HG02798 (cell line): Measurements from ENCODE around the gene FCGBP.
"Not testable (repeated sequence)": the region's sequence is repeated elsewhere in the genome, so short reads cannot be mapped to it uniquely, and the experiment has no call there.

Source experiments
- ATAC-seq: cut with Tn5 transposase; IDR thresholded peaks from one replicate; pipeline ENCODE4 v1.9.1; 2021; ENCODE audit warnings: mild to moderate bottlenecking; ENCODE audit not compliant: unreplicated experiment, poor library complexity

FCGBP gene

DNA sequence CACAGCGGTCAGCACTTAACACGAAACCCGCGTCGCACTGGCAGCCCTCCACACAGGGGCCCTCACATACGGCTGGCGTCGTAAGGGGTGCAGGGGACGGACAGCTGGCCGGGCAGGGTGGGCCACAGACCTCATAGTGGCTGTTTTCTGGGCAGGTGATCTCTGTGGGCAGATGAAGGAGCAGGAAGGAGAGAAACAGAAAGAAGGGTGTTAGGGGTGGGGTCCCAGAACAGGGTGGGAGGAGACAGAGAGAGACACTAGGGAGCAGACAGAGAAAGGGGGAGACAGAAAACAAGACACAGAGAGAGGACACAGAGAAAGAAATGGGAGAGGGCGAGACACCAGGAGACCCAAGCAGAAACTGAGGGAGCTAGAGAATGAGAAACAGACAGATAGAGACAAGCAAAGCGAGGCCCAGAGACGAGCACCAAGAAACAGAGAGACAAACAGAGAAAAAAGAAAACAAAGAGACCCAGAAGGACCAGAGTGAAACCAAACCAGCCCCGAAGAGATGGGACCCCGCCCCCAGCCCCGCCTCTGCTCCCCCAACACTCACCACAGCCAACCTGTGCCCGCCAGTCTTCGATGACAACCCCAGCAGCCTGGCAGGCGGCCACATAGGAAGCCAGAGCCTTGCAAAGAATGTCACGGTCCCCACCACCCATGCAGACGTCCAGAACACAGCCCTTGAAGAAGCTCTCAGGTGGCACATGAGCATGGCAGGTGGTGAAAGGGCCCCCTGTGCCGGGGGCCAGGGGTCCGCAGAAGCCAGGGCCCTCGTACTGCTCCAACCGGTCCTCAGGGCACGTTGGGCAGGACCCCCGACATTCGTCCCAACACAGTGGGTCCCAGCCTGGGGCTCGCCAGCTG, 40.8 kb downstream of the FCGBP start:
- not testable (repeated sequence) for ATAC-seq

DNA sequence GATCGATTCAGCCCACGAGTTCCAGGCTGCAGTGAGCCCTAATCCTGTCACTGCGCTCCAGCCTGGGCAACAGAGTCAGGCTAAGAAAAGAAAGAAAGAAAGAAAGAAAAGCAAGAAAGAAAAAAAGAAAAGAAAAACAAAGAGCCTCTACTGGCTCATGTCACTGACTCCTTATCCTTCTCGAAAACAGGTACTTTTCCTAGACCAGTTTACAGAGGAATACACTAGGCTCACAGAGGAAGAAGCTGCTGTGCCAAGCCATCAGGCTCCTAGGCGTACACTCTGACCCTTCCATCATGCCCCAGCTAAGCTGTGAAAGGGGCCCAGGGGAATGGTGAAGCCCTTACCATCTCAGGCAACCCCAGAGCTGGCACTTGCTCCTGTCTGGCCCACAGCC, 41.9 kb downstream of the FCGBP start:
- not testable (repeated sequence) for ATAC-seq

DNA sequence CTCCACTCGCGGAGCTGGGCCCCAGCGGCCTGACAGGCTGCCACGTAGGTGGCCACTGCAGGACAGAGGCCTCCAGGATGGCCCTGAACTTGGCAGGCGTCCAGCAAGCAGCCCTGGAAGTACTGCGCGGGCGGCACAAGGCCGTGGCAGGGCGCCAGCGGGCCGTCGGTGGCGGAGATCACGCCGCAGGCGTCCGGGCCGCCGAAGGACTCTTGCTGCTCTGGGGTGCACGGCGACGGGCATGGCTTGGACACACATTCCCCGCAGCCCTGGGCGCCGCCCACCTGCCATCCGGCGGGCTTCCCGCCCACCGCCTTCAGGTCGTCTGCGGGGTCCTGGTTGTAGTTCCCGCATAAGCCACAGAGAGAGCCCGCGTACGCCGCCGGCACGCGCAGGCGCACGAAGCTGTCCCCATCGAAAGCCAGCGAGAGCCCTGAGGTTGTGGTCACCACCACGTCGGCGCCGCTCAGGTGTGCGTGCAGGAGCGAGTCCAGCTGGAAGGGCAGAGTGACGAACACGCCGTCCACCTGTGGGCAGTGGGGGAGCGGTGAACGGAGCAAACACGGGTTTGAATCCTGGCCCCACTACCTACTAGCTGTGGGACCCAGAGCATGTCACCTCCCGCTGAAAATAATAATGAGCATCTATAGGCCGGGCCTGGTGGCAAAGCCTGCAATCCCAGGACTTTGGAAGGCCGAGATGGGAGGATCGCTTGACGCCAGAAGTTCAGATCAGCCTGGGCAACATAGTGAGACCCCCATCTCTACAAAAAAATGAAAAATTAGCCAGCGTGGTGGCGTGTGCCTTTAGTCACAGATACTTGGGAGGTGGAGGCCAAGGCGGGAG, 42.6 kb downstream of the FCGBP start:
- ATAC-seq = not testable (repeated sequence)

DNA sequence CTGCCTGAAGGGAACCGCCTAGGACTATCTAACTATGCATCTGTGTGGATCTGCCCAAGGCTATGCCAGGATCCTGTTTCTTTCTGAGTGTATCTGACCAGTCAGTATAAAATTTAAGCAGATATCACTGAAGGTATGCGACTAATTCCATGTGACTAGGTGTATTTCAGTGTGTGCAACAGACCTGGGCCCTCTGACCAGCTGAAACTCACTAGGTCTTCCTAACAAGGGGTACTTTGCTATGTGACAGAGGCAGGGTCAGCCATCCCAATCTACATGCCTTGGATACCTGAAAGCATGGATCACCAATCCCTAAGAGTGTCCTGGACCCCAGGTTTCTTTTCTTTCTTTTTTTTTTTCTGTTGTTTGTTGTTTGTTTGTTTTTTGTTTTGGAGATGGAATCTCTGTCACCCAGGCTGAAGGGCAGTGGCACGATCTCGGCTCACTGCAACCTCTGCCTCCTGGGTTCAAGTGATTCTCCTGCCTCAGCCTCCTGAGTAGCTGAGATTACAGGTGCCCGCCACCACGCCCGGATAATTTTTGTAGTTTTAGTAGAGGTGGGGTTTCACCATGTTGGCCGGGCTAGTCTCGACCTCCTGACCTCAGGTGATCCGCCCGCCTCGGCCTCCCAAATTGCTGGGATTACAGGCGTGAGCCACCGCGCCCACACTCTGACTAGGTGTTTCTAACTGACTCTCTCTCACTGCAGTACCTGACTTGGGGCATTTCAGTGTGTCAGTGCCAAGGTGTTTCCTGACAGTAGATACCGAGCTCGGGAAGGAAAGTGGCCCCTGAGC, 43.5 kb downstream of the FCGBP start:
- ATAC-seq = no peak

DNA sequence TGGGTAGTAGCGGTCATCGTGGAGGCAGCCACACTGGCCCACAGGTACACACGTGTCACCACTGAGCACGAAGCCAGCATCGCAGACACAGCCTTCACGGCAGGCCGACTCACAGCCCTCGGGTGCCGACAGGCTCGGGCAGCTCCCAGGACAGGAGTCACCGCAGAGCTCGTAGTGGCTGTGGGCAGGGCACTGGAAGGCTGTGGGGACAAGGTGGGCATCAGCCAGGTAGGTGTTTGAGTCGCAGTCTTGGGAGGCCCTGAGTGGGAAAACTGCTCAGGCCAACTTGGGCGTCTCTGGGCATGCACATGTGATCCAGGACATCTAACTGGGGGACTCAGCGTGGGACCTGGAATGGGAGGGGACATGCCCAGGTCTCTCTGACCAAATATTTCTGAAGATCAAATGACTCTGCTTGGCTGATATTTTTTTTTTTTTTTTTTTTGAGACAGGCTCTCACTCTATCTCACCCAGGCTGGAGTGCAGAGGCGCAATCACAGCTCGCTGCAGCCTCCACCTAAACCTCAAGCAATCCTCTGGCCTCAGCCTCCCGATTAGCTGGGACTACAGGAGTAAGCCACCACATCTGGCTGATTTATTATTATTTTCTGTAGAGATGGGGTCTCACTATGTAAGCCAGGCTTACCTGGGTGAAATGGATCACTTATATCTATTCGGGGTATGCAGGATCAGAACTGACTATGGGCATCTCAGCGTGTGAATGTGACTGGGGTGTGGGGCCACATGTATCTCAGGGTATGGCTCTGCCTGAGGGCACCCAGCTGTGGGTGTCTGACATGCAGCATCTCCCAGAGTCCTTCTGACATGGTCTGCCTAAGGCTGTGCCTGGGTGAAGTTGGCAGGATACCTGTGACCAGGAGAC, 44.3 kb downstream of the FCGBP start:
- not testable (repeated sequence) for ATAC-seq

DNA sequence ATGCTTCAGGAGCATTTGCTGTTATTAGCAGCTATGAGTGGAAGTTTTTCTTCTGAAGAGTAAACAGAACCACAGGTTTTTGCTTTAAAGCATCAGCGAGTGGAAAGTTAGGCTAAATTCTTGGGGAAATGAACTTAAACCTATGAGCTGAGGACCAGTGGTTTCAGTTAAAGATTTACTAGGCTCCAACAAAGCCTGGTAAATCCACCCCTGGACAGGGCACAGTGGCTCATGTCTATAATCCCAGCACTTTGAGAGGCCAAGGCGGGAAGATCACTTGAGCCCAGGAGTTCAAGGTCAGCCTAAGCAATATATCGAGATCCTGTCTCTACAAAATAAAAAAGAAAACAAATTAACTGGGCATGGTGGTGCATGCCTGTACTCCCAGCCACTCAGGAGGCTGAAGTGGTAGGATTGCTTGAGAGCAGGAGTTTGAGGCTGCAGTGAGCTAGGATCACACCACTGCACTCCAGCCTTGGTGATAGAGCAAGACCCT, 46.9 kb downstream of the FCGBP start:
- ATAC-seq = not testable (repeated sequence)

DNA sequence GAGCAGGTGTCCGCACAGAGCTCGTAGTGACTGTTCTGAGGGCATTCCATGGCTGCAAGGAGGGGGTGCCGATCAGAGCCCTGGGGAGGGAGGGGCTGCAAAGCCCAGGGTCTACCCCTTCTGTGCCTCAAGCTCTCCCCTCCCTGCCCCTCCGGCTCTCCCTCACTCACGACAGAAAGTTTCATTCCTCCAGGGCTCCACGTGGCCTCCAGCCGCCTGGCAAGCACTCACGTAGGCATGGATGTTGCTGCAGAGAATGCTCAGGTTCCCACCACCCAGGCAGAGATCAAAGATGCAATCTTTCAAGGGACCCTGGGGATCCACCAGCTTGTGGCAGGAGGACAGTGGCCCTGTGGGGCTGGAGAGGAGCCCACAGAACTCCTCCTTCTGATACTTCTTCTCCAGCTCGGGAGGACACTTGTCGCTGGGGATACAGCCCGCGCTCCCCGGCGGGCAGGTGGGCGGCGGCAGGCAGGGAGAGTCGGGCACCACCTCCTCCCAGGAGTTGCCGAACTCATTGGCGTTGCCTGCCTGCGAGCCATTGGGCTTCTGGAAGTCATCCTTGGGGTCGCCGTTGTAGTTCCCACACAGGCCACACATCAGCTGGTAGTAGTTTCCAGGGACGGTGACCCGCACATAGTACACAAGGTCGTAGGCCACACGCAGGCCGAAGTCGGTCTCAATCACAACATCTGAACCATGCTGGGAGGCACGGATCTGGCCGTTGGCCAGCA, 48.4 kb downstream of the FCGBP start:
- ATAC-seq = not testable (repeated sequence)

DNA sequence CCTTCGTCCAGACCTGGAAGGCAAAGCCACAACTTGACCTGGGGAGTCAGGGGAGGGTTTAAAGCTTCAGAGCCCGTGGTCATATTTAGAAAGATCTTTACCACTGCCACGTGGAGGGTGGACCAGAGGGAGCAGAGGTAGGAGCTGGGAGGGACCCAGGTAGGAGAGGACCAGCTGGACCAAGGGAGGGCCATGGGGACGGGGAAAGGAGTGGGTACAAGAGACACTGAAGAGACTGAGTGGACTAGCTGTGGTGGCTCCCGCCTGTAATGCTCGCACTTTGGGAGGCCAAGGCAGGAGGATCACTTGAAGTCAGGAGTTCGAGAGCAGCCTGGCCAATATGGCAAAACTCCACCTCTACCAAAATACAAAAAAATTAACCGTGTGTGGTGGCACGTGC, 49.7 kb downstream of the FCGBP start:
- not testable (repeated sequence) for ATAC-seq
